NB4 (cell line): ENCODE results near the gene IMMP2L.

Experiments
- POLR2A ChIP-seq: IDR thresholded peaks from 2 replicates; pipeline ENCODE4 v1.6.1; 2011; ENCODE audit warnings: mild to moderate bottlenecking; ENCODE audit not compliant: insufficient read length; ENCODE audit errors: extremely low read depth
- TF ChIP-seq, protein P1 (sequence below): IDR thresholded peaks from one replicate; pipeline ENCODE4 v1.5.1; 2012; ENCODE audit warnings: low read depth, low read length
- TF ChIP-seq, protein P2 (sequence below): IDR thresholded peaks from 2 replicates; pipeline ENCODE4 v1.6.1; 2011; ENCODE audit warnings: low read depth, low read length

DNA sequence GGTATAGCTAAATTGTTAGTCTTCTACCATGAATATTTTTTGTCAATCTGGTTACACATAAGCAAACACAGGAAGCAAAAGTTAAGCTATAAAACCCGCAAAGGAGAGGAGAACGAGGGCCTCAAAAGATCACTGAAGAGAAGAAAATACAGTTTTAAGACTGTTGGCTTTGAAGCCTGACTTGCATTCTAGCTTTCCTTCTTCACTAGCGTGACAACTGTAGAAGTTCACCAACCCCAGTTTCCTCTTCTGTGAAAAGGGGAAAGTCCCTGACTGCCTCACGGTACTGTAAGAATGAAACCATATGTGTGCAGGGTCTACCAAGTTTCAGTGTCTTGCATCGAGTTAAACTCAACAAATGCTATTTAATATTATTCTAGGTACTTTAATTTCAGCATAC lies 478.9 kb downstream of the IMMP2L start:
- TF ChIP-seq, protein P1, sequence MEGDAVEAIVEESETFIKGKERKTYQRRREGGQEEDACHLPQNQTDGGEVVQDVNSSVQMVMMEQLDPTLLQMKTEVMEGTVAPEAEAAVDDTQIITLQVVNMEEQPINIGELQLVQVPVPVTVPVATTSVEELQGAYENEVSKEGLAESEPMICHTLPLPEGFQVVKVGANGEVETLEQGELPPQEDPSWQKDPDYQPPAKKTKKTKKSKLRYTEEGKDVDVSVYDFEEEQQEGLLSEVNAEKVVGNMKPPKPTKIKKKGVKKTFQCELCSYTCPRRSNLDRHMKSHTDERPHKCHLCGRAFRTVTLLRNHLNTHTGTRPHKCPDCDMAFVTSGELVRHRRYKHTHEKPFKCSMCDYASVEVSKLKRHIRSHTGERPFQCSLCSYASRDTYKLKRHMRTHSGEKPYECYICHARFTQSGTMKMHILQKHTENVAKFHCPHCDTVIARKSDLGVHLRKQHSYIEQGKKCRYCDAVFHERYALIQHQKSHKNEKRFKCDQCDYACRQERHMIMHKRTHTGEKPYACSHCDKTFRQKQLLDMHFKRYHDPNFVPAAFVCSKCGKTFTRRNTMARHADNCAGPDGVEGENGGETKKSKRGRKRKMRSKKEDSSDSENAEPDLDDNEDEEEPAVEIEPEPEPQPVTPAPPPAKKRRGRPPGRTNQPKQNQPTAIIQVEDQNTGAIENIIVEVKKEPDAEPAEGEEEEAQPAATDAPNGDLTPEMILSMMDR, result no peak
- no peak for TF ChIP-seq POLR2A
- TF ChIP-seq, protein P2, sequence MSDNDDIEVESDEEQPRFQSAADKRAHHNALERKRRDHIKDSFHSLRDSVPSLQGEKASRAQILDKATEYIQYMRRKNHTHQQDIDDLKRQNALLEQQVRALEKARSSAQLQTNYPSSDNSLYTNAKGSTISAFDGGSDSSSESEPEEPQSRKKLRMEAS, result peak; percentile 32; the same call in 1 of the 2 replicates
